Natural killer cell treated with Interleukin-12 subunit alpha and Interleukin-12 subunit beta and Interleukin-15 and Interleukin-18, amount 100 ng/mL, for 72 hours (primary cell): Measurements from ENCODE around the gene XCL1. TPM values are rescaled to one million over a fixed set of nuclear protein-coding genes. Genes with fewer than 3 reads are reported as not detected.

Experiments used
- ATAC-seq, 2 donors: fragments of 150-1000 bp; cut with Tn5 transposase in 1 of 2; sonication (Bioruptor Pico), chemical (Tn5 transposase) in 1 of 2; 2 replicates each; pipeline ENCODE4 v1.10.0; 2021
- DNase-seq: peaks from one replicate; pipeline ENCODE4 v3.0.0; 2022; ENCODE audit warnings: low spot score
- H3K27ac Mint-ChIP-seq, 2 donors: 1 replicate in 1 of 2; 2 replicates in 1 of 2; pipeline ENCODE4 v1.8.0; 2022; ENCODE audit warnings: mixed read lengths in 2 of 2, mild to moderate bottlenecking in 1 of 2, moderate library complexity in 1 of 2
- H3K27me3 Mint-ChIP-seq, 2 donors: 1 replicate in 1 of 2; 2 replicates in 1 of 2; pipeline ENCODE4 v1.8.0; 2022; ENCODE audit warnings: mixed read lengths in 2 of 2
- H3K36me3 Mint-ChIP-seq: one replicate; pipeline ENCODE4 v1.8.0; 2022; ENCODE audit warnings: mixed read lengths
- H3K4me1 Mint-ChIP-seq, 2 donors: 1 replicate in 1 of 2; 2 replicates in 1 of 2; pipeline ENCODE4 v1.8.0; 2022; ENCODE audit warnings: low read depth in 2 of 2, mixed read lengths in 2 of 2, mild to moderate bottlenecking in 1 of 2
- H3K4me3 Mint-ChIP-seq: one replicate; pipeline ENCODE4 v1.8.0; 2022; ENCODE audit warnings: mixed read lengths
- H3K9me3 Mint-ChIP-seq: 2 replicates; pipeline ENCODE4 v1.8.0; 2022; ENCODE audit warnings: mixed read lengths
- total RNA-seq, 2 donors: library from RNA; stranded (reverse); gene quantifications; one replicate each; pipeline ENCODE4 v1.2.3, GENCODE V29; 2022

Gene XCL1
- total RNA-seq, 2 donors from 2014 or later: 4.1 to 4.4 TPM

- H3K4me3 Mint-ChIP-seq: no peak overlapping the region
- no peaks in the 10 kb centered on the region for H3K36me3 Mint-ChIP-seq
- H3K4me1 Mint-ChIP-seq: no peaks in the 10 kb centered on the region
- no peaks in the 10 kb centered on the region for H3K27me3 Mint-ChIP-seq
- no peak overlapping the region for H3K27ac Mint-ChIP-seq
- no peak for ATAC-seq
- DNase-seq: no peak
- H3K9me3 Mint-ChIP-seq: no peaks in the 10 kb centered on the region
Observed at GRCh38 chr1:168599641-168600040, 23.2 kb downstream of the XCL1 start.

DNA sequence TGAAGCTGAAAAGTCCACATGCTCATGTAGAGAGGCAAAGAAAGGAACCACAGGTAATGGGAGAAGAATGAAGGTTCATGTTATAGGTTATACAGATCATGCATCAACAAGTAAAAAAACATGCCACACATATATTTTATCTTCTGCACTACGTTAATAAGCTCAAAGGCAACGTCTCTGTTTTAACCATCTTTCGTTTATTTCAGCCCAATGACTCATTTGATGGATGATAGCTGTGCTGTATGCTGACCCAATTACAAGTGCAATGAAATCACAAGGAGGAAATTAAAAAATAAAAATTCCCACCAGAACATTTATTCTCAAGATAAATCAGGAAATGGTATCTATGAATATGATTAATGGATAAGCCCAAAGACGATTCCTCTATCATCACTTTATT, 24.6 kb downstream of the XCL1 start:
- Mint-ChIP-seq H3K4me1 (no peaks in the 10 kb centered on the region), H3K36me3 (no peaks in the 10 kb centered on the region), H3K9me3 (no peaks in the 10 kb centered on the region), H3K4me3 (no peak overlapping the region), H3K27ac (no peak overlapping the region), H3K27me3 (no peaks in the 10 kb centered on the region)
- no peak for DNase-seq
- ATAC-seq: no peak

DNA sequence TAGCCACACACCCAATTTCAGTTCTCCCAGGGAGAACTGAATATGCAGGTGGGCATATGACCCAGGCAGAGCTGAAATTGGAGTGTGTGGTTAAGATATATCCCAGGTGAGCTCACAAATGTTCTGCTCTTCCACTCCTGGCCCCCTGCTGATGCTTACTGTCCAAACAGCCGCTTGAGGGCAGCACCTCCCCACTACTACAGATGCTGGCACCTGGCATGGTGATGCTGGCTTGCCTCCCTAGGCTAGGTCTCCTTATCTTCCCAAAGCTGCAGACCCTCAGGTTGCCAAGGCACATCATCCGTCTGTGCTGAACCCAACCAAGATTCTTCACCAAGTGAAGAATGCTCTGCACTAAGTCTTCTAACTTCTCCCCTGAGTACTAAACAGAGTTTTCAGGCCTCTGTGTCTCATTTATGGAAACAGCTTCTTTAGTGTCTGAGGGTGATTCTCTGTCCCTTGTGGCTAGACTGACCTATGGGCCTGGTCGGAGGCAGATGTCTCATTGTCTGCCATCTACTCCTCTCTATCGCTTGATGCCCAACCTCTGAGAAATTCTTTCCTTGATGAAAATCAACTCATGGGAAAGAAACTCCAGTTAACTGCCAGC, 27.2 kb downstream of the XCL1 start:
- Mint-ChIP-seq H3K27me3 (no peaks in the 10 kb centered on the region), H3K27ac (no peak overlapping the region), H3K9me3 (no peaks in the 10 kb centered on the region), H3K4me3 (no peak overlapping the region), H3K4me1 (no peaks in the 10 kb centered on the region), H3K36me3 (no peaks in the 10 kb centered on the region)
- ATAC-seq (peak; percentile 66 to 67), DNase-seq (no peak)

- no peak for DNase-seq
- H3K36me3 Mint-ChIP-seq: no peaks in the 10 kb centered on the region
- peaks cover 0 to 7% of the 10 kb centered on the region in 2 donors for H3K27me3 Mint-ChIP-seq
- no peak for ATAC-seq
- no peaks in the 10 kb centered on the region for H3K4me1 Mint-ChIP-seq
- H3K9me3 Mint-ChIP-seq: no peaks in the 10 kb centered on the region
- no peak overlapping the region for H3K4me3 Mint-ChIP-seq
- H3K27ac Mint-ChIP-seq: no peak overlapping the region
Observed at GRCh38 chr1:168605443-168605842, 29.0 kb downstream of the XCL1 start.

DNA sequence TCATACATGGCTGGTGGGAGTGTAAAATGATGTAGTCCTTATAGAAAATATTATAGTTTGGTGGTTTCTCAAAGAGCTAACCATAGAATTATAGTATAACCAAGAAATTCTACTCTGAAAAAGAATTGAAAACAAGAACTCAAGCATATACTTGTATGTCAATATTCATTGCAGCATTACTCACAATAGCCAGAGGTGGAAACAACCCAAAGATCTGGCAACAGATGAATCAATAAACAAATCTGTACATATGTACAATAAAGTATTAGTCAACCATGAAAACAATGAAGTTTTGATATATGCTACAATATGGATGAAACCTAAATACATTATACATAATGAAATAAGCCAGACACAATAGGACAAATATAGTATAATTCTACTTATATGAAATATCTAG, 29.7 kb downstream of the XCL1 start:
- H3K27me3 Mint-ChIP-seq: peaks cover 0 to 7% of the 10 kb centered on the region in 2 donors
- no peaks in the 10 kb centered on the region for H3K9me3 Mint-ChIP-seq
- no peaks in the 10 kb centered on the region for H3K36me3 Mint-ChIP-seq
- no peak overlapping the region for H3K27ac Mint-ChIP-seq
- no peaks in the 10 kb centered on the region for H3K4me1 Mint-ChIP-seq
- DNase-seq (no peak), ATAC-seq (no peak)
- H3K4me3 Mint-ChIP-seq: no peak overlapping the region

DNA sequence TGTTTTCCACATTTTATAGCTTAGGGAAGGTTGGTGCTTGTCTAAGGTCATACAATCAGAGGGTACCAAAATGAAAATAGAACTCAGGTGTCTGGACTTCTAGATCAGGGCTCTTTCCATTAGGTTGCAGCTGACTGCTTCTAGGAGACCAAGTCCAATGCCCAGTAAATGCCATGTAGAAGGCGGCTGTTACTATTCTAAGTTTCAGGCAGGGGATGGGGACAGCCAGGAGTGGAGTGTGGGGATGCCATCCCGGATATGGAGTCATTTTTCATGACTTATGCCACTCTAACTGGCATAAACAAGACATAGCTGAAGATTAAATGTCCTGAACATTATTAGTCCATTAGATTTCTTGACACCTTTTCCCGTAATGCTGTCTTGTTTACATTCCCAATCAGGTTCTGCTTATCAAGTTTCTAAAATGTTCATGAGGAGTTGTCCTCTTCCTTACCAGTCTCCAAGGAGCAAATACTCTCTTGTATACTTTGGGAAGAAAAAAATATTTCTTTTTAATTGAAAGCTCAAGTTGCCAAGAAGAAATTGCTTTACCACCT, 31.5 kb downstream of the XCL1 start:
- Mint-ChIP-seq H3K27ac (no peak overlapping the region), H3K4me3 (no peak overlapping the region), H3K4me1 (no peaks in the 10 kb centered on the region), H3K9me3 (no peaks in the 10 kb centered on the region), H3K27me3 (peaks cover 0 to 7% of the 10 kb centered on the region in 2 donors), H3K36me3 (no peaks in the 10 kb centered on the region)
- DNase-seq: no peak
- no peak for ATAC-seq

GRCh38 chr1:168608796-168609715, 32.7 kb downstream of the XCL1 start:
- H3K4me1 Mint-ChIP-seq: no peaks in the 10 kb centered on the region
- no peaks in the 10 kb centered on the region for H3K9me3 Mint-ChIP-seq
- H3K27ac Mint-ChIP-seq: no peak overlapping the region
- H3K4me3 Mint-ChIP-seq: no peak overlapping the region
- ATAC-seq (no peak), DNase-seq (no peak)
- no peaks in the 10 kb centered on the region for H3K36me3 Mint-ChIP-seq
- peaks cover 0 to 7% of the 10 kb centered on the region in 2 donors for H3K27me3 Mint-ChIP-seq

GRCh38 chr1:168609741-168610510, 33.5 kb downstream of the XCL1 start:
- ATAC-seq (no peak), DNase-seq (no peak)
- Mint-ChIP-seq H3K36me3 (no peaks in the 10 kb centered on the region), H3K27ac (no peak overlapping the region), H3K27me3 (peaks cover 0 to 7% of the 10 kb centered on the region in 2 donors), H3K4me3 (no peak overlapping the region), H3K4me1 (no peaks in the 10 kb centered on the region), H3K9me3 (no peaks in the 10 kb centered on the region)

DNA sequence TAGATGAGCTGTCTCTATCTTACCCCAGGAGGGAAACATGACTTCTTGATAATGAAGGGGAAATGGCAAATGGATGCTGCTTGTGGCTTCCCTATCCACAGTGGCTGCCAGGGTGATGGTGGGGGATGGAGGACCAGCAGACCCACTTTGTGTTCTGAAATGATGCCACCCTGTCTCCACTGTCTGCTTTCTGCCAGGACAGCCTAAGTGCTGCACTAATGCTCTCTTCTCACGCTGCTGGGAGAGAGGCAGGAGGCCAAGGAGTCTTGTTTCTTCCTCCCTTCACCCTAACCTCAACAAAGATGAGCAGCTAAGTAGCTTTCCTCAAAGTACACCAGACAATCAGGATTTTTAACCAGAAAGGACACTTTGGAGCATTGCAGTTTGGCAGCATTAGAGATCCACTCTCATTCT, 36.6 kb downstream of the XCL1 start:
- Mint-ChIP-seq H3K4me3 (no peak overlapping the region), H3K27ac (no peak overlapping the region), H3K9me3 (no peaks in the 10 kb centered on the region), H3K36me3 (no peaks in the 10 kb centered on the region), H3K27me3 (peaks cover 4 to 7% of the 10 kb centered on the region in 2 donors), H3K4me1 (no peaks in the 10 kb centered on the region)
- DNase-seq: no peak
- ATAC-seq: no peak

GRCh38 chr1:168613691-168614231, 37.4 kb downstream of the XCL1 start:
- H3K4me3 Mint-ChIP-seq: no peak overlapping the region
- no peaks in the 10 kb centered on the region for H3K9me3 Mint-ChIP-seq
- H3K36me3 Mint-ChIP-seq: no peaks in the 10 kb centered on the region
- no peak for ATAC-seq
- no peak for DNase-seq
- no peak overlapping the region for H3K27ac Mint-ChIP-seq
- no peaks in the 10 kb centered on the region for H3K4me1 Mint-ChIP-seq
- peaks cover 5 to 7% of the 10 kb centered on the region in 2 donors for H3K27me3 Mint-ChIP-seq

- Mint-ChIP-seq H3K36me3 (no peaks in the 10 kb centered on the region), H3K27ac (no peak overlapping the region), H3K27me3 (peaks cover 3 to 5% of the 10 kb centered on the region in 2 donors), H3K4me1 (no peaks in the 10 kb centered on the region), H3K9me3 (no peaks in the 10 kb centered on the region), H3K4me3 (no peak overlapping the region)
- no peak for DNase-seq
- ATAC-seq: no peak
Observed at GRCh38 chr1:168614235-168614634, 37.8 kb downstream of the XCL1 start.

DNA sequence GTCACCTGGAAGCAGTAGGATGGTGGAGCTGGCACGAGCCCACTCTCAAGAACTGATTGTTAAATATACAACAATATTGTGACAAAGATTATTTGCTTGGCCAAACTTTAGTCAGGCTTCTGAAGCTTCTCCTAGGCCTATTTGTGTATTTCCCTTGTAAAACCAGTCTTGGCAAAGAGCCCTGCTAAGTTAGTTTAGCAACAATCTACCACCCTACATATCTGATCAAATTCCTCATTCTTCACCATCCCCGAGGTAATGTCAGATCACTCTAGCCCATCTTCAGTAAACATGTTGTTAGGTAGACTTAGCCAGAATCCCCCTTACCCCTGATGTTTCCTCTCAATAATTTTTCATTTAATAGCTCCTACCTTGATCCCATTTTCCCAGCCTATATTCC, 39.6 kb downstream of the XCL1 start:
- H3K9me3 Mint-ChIP-seq: no peaks in the 10 kb centered on the region

GRCh38 chr1:168617974-168618750, 41.8 kb downstream of the XCL1 start:
- Mint-ChIP-seq H3K4me3 (no peak overlapping the region), H3K36me3 (no peaks in the 10 kb centered on the region), H3K27ac (no peak overlapping the region), H3K27me3 (peaks cover 0 to 5% of the 10 kb centered on the region in 2 donors), H3K9me3 (no peaks in the 10 kb centered on the region), H3K4me1 (no peaks in the 10 kb centered on the region)
- ATAC-seq: no peak
- DNase-seq: no peak

More for the DNA sequence above, 39.6 kb downstream of the XCL1 start:
- ATAC-seq: no peak
- Mint-ChIP-seq H3K4me1 (no peaks in the 10 kb centered on the region), H3K27ac (no peak overlapping the region), H3K36me3 (no peaks in the 10 kb centered on the region), H3K27me3 (peaks cover 0 to 5% of the 10 kb centered on the region in 2 donors), H3K4me3 (no peak overlapping the region)
- no peak for DNase-seq
